HCT116 (cell line): Measurements from ENCODE around the gene TLR3. TPM values are rescaled to one million over a fixed set of nuclear protein-coding genes. Genes with fewer than 3 reads are reported as not detected.

Experiments
- ATAC-seq: fragments of 200-7000 bp; cut with Tn5 transposase; 2 replicates; pipeline ENCODE4 v1.9.1; 2020; ENCODE audit warnings: mild to moderate bottlenecking, moderate library complexity
- BruUV-seq: library from RNA; stranded (reverse); fragments of 400-500 nt; replicated peaks from 2 replicates; lab custom pipeline; 2021; lab: Mats Ljungman, UMichigan
- CTCF ChIA-PET: fragments of 300-600 bp; sonication (Branson Sonifier 250); formaldehyde crosslinking; loops from one replicate; lab custom pipeline; 2021; ENCODE audit warnings: antibody characterized with exemption; lab: Charles Lee
- POLR2A ChIA-PET: fragments of 300-600, 350-600 bp; sonication (Branson Sonifier 250); formaldehyde crosslinking; loops from one replicate; lab custom pipeline; 2021; ENCODE audit warnings: antibody characterized with exemption; lab: Charles Lee
- RAD21 ChIA-PET, 2 experiments: fragments of 300-600 bp; sonication (Branson Sonifier 250); formaldehyde crosslinking; loops; one replicate each; lab custom pipeline; 2023; ENCODE audit warnings: low total read pairs in 2 of 2; ENCODE audit not compliant: uncharacterized antibody in 2 of 2, unreplicated experiment in 2 of 2, low non-redundant PET in 1 of 2; lab: Charles Lee
- DNase-seq: peaks from one replicate; pipeline ENCODE4 v3.0.0-alpha.2; 2010; ENCODE audit warnings: low read depth, low spot score
- H2AFZ ChIP-seq: fragments of 200-600 bp; shearing (Covaris generic), sonication (generic); 2 replicates; pipeline ENCODE4 v1.6.1; 2017; ENCODE audit warnings: low read depth, mixed run types, mixed read lengths, antibody characterized with exemption, low read length; ENCODE audit not compliant: poor library complexity, severe bottlenecking
- H3K27ac ChIP-seq: 2 replicates; pipeline ENCODE4 v1.5.1; 2012; ENCODE audit warnings: low read depth, low read length
- H3K27me3 ChIP-seq: fragments of 200-600 bp; sonication (generic); 2 replicates; pipeline ENCODE4 v1.6.1; 2016; ENCODE audit warnings: mixed run types, low read length, mixed read lengths; ENCODE audit not compliant: insufficient read depth
- H3K36me3 ChIP-seq, 2 experiments: fragments of 200-500 bp in 1 of 2; fragments of 200-600 bp in 1 of 2; sonication (Bioruptor generic) in 1 of 2; sonication (generic) in 1 of 2; 2 replicates each; pipeline versions ENCODE4 v1.5.1 to v1.6.1; 2014 to 2016; ENCODE audit warnings: low read length in 2 of 2, inconsistent platforms in 1 of 2, mixed read lengths in 1 of 2, mixed run types in 1 of 2; ENCODE audit not compliant: insufficient read depth in 2 of 2, control insufficient read depth in 1 of 2
- H3K4me1 ChIP-seq, 2 experiments: fragments of 200-600 bp in 1 of 2; sonication (generic) in 1 of 2; 2 replicates each; pipeline versions ENCODE4 v1.5.1 to v1.6.1; 2012 to 2017; ENCODE audit warnings: low read length in 2 of 2, inconsistent platforms in 1 of 2, mild to moderate bottlenecking in 1 of 2, mixed read lengths in 1 of 2, mixed run types in 1 of 2, moderate library complexity in 1 of 2; ENCODE audit not compliant: insufficient read depth in 2 of 2, control insufficient read depth in 1 of 2
- H3K4me2 ChIP-seq: fragments of 200-600 bp; sonication (generic); 2 replicates; pipeline ENCODE4 v1.6.1; 2017; ENCODE audit warnings: mixed run types, low read length, mixed read lengths
- H3K4me3 ChIP-seq, 2 experiments: fragments of 200-600 bp in 1 of 2; sonication (generic) in 1 of 2; replicated peaks in 1 of 2; 2 replicates each; pipeline ENCODE4 v1.5.1; 2011 to 2016; ENCODE audit warnings: low read length in 2 of 2, control low read depth in 1 of 2, low read depth in 1 of 2, mild to moderate bottlenecking in 1 of 2, mixed read lengths in 1 of 2, mixed run types in 1 of 2
- H3K79me2 ChIP-seq: fragments of 200-600 bp; sonication (generic); 2 replicates; pipeline ENCODE4 v1.6.1; 2017; ENCODE audit warnings: mild to moderate bottlenecking, mixed run types, low read length, moderate library complexity, mixed read lengths; ENCODE audit not compliant: insufficient read depth
- H3K9ac ChIP-seq: fragments of 200-600 bp; sonication (generic); 2 replicates; pipeline ENCODE4 v1.6.1; 2016; ENCODE audit warnings: low read length, mixed read lengths
- H3K9me2 ChIP-seq: fragments of 200-600 bp; sonication (generic), shearing (Covaris generic); 2 replicates; pipeline ENCODE4 v1.6.1; 2017; ENCODE audit warnings: mixed run types, mild to moderate bottlenecking, moderate library complexity; ENCODE audit not compliant: insufficient read depth
- H3K9me3 ChIP-seq, 2 experiments: fragments of 200-500 bp in 1 of 2; fragments of 200-600 bp in 1 of 2; sonication (Bioruptor generic) in 1 of 2; sonication (generic) in 1 of 2; 2 replicates each; pipeline ENCODE4 v1.6.1; 2014 to 2017; ENCODE audit warnings: low read length in 2 of 2, mixed read lengths in 2 of 2, inconsistent platforms in 1 of 2, low read depth in 1 of 2, mild to moderate bottlenecking in 1 of 2, mixed run types in 1 of 2, moderate library complexity in 1 of 2; ENCODE audit not compliant: control insufficient read depth in 1 of 2, insufficient read depth in 1 of 2
- H4K20me1 ChIP-seq: fragments of 200-600 bp; sonication (generic), shearing (Covaris generic); 2 replicates; pipeline ENCODE4 v1.6.1; 2017; ENCODE audit warnings: mixed run types, mild to moderate bottlenecking, moderate library complexity; ENCODE audit not compliant: insufficient read depth
- CEBPB ChIP-seq: IDR thresholded peaks from 2 replicates; pipeline ENCODE4 v1.6.1; 2012; ENCODE audit warnings: low read depth
- CTCF ChIP-seq, 3 experiments: fragments of 200-600 bp in 1 of 3; sonication (generic) in 1 of 3; IDR thresholded peaks in 2 of 3; conservative IDR thresholded peaks in 1 of 3; 2 replicates each; pipeline ENCODE4 v1.5.1; 2012 to 2017; ENCODE audit warnings: low read depth in 2 of 3, low read length in 2 of 3, antibody characterized with exemption in 1 of 3, borderline replicate concordance in 1 of 3, control low read depth in 1 of 3, mild to moderate bottlenecking in 1 of 3, mixed read lengths in 1 of 3, mixed run types in 1 of 3, moderate library complexity in 1 of 3; ENCODE audit not compliant: insufficient read depth in 1 of 3
- EGR1 ChIP-seq: IDR thresholded peaks from 2 replicates; pipeline ENCODE4 v1.6.1; 2012; ENCODE audit warnings: low read depth
- ELF1 ChIP-seq: IDR thresholded peaks from 2 replicates; pipeline ENCODE4 v1.6.1; 2012; ENCODE audit warnings: low read depth, borderline replicate concordance
- EZH2 ChIP-seq: fragments of 200-600 bp; sonication (generic); IDR thresholded peaks from 2 replicates; pipeline ENCODE4 v1.6.1; 2017; ENCODE audit warnings: antibody characterized with exemption, mixed run types
- EZH2phosphoT487 ChIP-seq: fragments of 200-600 bp; IDR thresholded peaks from 2 replicates; pipeline ENCODE4 v1.6.1; 2018; ENCODE audit warnings: antibody characterized with exemption, borderline replicate concordance
- FOSL1 ChIP-seq: IDR thresholded peaks from 2 replicates; pipeline ENCODE4 v1.6.1; 2012; ENCODE audit warnings: low read depth
- MAX ChIP-seq: IDR thresholded peaks from 2 replicates; pipeline ENCODE4 v1.6.1; 2012
- POLR2A ChIP-seq: IDR thresholded peaks from 2 replicates; pipeline ENCODE4 v1.7.0; 2011; ENCODE audit warnings: borderline replicate concordance; ENCODE audit not compliant: insufficient read depth, insufficient read length; ENCODE audit errors: extremely low read depth
- RAD21 ChIP-seq: IDR thresholded peaks from 2 replicates; pipeline ENCODE4 v1.6.1; 2012; ENCODE audit warnings: low read depth, mild to moderate bottlenecking
- SIN3A ChIP-seq: IDR thresholded peaks from 2 replicates; pipeline ENCODE4 v1.6.1; 2012; ENCODE audit warnings: low read depth
- SRF ChIP-seq: IDR thresholded peaks from 2 replicates; pipeline ENCODE4 v1.6.1; 2012; ENCODE audit warnings: low read depth
- ZFX ChIP-seq: fragments of 450-650 bp; IDR thresholded peaks from 2 replicates; pipeline ENCODE4 v1.6.1; 2017
- ZNF274 ChIP-seq: fragments of 200-500 bp; sonication (Bioruptor generic); IDR thresholded peaks from 2 replicates; pipeline ENCODE4 v1.6.1; 2014; ENCODE audit warnings: mild to moderate bottlenecking, low read depth, low read length, inconsistent platforms
- intact Hi-C: fragments of 100-400 bp; cut with micrococcal nuclease; formaldehyde crosslinking; loops from 2 replicates; pipeline ENCODE4 v1.10.0; 2022
- total RNA-seq: library from RNA; stranded (reverse); gene quantifications from one replicate; pipeline ENCODE4 v1.2.1, GENCODE V29; 2021; ENCODE audit not compliant: unreplicated experiment
- TF ChIP-seq, protein P1 (sequence below): IDR thresholded peaks from 2 replicates; pipeline ENCODE4 v1.6.1; 2012
- TF ChIP-seq, protein P2 (sequence below): IDR thresholded peaks from 2 replicates; pipeline ENCODE4 v1.6.1; 2011; ENCODE audit warnings: mild to moderate bottlenecking, low read length, moderate library complexity; ENCODE audit not compliant: insufficient replicate concordance; ENCODE audit errors: extremely low read depth

Gene TLR3
- total RNA-seq, 1 experiment from 2014 or later: 1.3 TPM

DNA sequence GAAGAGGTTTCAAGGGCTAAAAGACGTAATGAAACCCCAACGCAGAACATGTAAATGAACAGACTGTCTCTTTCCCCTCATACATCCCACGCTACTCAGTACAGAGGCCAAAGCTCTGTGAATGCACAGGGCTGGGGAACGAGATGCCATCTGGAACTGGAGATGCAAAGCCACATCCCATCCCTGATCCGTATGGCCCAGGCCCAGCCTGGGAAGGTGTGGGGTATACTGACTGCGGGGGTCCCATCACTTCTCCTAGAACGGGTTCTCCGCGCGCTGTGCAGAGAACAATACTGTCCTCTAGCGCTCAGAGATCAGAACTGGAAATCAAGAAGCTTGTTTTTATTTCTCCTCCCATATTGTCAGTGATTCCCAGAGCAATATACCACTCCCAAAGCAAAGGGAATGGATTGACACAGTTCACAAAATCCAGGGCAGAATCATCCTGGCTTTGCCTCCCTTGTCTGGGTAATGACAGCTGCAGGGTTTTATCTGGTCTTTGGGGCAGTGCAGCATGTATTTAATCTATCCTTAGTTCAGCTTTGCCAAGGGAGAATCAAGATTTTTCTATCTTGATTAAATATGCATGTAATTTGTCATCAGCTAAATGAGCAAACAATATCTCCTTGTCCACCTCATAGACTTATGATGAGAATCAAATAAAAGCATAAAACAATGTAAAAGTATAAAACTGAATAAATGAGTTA lies 47.3 kb upstream of the TLR3 start:
- Histone ChIP-seq H3K4me1 (no peaks in the 10 kb centered on the region), H3K9ac (no peak overlapping the region), H3K9me2 (no peaks in the 10 kb centered on the region), H3K27me3 (no peaks in the 10 kb centered on the region), H3K36me3 (no peaks in the 10 kb centered on the region), H3K27ac (no peak overlapping the region), H3K79me2 (no peaks in the 10 kb centered on the region), H4K20me1 (no peaks in the 10 kb centered on the region), H3K9me3 (no peaks in the 10 kb centered on the region), H3K4me3 (no peak overlapping the region), H2AFZ (no peak overlapping the region), H3K4me2 (no peak overlapping the region)
- RAD21 ChIA-PET: interaction anchor here (0.6 to 1.0 kb wide), 3 partner anchors 116 to 381 kb away, joined by 3 to 4 read pairs (median 3); no protein-coding TSS in a partner anchor
- intact Hi-C loops: loop anchor here (5.0 kb wide), 1 partner anchor 379 kb away; no protein-coding TSS in a partner anchor
- CTCF ChIA-PET: interaction anchor here (0.7 to 2.0 kb wide), 4 partner anchors 116 to 423 kb away, joined by 3 to 34 read pairs (median 6); no protein-coding TSS in a partner anchor
- TF ChIP-seq, protein P1, sequence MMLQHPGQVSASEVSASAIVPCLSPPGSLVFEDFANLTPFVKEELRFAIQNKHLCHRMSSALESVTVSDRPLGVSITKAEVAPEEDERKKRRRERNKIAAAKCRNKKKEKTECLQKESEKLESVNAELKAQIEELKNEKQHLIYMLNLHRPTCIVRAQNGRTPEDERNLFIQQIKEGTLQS: no peak
- no peak for TF ChIP-seq POLR2A
- TF ChIP-seq, protein P2, sequence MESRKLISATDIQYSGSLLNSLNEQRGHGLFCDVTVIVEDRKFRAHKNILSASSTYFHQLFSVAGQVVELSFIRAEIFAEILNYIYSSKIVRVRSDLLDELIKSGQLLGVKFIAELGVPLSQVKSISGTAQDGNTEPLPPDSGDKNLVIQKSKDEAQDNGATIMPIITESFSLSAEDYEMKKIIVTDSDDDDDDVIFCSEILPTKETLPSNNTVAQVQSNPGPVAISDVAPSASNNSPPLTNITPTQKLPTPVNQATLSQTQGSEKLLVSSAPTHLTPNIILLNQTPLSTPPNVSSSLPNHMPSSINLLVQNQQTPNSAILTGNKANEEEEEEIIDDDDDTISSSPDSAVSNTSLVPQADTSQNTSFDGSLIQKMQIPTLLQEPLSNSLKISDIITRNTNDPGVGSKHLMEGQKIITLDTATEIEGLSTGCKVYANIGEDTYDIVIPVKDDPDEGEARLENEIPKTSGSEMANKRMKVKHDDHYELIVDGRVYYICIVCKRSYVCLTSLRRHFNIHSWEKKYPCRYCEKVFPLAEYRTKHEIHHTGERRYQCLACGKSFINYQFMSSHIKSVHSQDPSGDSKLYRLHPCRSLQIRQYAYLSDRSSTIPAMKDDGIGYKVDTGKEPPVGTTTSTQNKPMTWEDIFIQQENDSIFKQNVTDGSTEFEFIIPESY: no peak
- TF ChIP-seq SIN3A: no peak
- TF ChIP-seq CEBPB: no peak
- TF ChIP-seq FOSL1: no peak
- TF ChIP-seq ZNF274: no peak
- no peak for TF ChIP-seq ZFX
- no peak for TF ChIP-seq MAX
- TF ChIP-seq EZH2: no peak
- no peak for TF ChIP-seq SRF
- no peak for TF ChIP-seq EZH2phosphoT487
- TF ChIP-seq RAD21: peak; percentile 66
- no peak for TF ChIP-seq EGR1
- TF ChIP-seq ELF1: no peak
- peak; percentile 26 to 48 (median 43); a peak in 4 of 6 replicates for TF ChIP-seq CTCF (IDR thresholded peaks at IDR 0.05 in 2 of 3, conservative IDR thresholded peaks at IDR 0.05 in 1 of 3; ENCODE audit: borderline replicate concordance in 1 of 3, insufficient read depth in 1 of 3, low read depth in 2 of 3, low read length in 2 of 3)
- POLR2A ChIA-PET: no interaction called here
- no TSS peak for BruUV-seq
- DNase-seq (no peak), ATAC-seq (peak; percentile 62)
